Ovary (tissue), 9 donors: ENCODE data around the gene TRIOBP. TPM values are rescaled to one million over a fixed set of nuclear protein-coding genes. Genes with fewer than 3 reads are reported as not detected.

Experiments
- DNase-seq, 5 donors: peaks; one replicate each; pipeline ENCODE4 v3.0.0-alpha.2; 2019 to 2020
- H3K27ac ChIP-seq, 2 donors: fragments of 200-600 bp; one replicate each; pipeline versions ENCODE4 v1.5.1 to v1.8.0; 2019 to 2022
- H3K27me3 ChIP-seq: fragments of 200-600 bp; one replicate; pipeline ENCODE4 v1.8.0; 2022
- H3K36me3 ChIP-seq: fragments of 200-600 bp; sonication (generic); one replicate; pipeline ENCODE4 v1.5.1; 2019
- H3K4me1 ChIP-seq: one replicate; pipeline ENCODE4 v1.8.1; 2013; ENCODE audit warnings: mild to moderate bottlenecking, moderate library complexity; ENCODE audit not compliant: insufficient read depth
- H3K4me3 ChIP-seq: fragments of 200-600 bp; sonication (generic); one replicate; pipeline ENCODE4 v1.5.1; 2017
- H3K9me3 ChIP-seq, 2 donors: fragments of 200-600 bp in 1 of 2; sonication (generic) in 1 of 2; one replicate each; pipeline versions ENCODE4 v1.5.1 to v1.8.1; 2013 to 2019; ENCODE audit warnings: mild to moderate bottlenecking in 1 of 2, moderate library complexity in 1 of 2
- CTCF ChIP-seq, 3 donors: fragments of 450-650 bp in 2 of 3; fragments of 200-600 bp in 1 of 3; IDR thresholded peaks; one replicate each; pipeline versions ENCODE4 v1.5.1 to v1.8.0; 2016 to 2022; ENCODE audit warnings: antibody characterized with exemption in 3 of 3, mild to moderate bottlenecking in 1 of 3
- EP300 ChIP-seq: sonication (generic); formaldehyde crosslinking; IDR thresholded peaks from one replicate; pipeline ENCODE4 v1.6.1; 2017; ENCODE audit warnings: antibody characterized with exemption
- POLR2A ChIP-seq: fragments of 450-650 bp; IDR thresholded peaks from one replicate; pipeline ENCODE4 v1.6.1; 2017; ENCODE audit warnings: antibody characterized with exemption, mild to moderate bottlenecking, moderate library complexity
- WGBS, 3 donors: extraction: QIAGEN DNeasy Blood & Tissue Kit in 1 of 3; methylation state at CpG; one replicate each; pipeline versions ENCODE4 v1.1.5 to v1.1.7; 2013 to 2017; 5-methylcytosine and 5-hydroxymethylcytosine counted together
- intact Hi-C, 4 donors: fragments of 100-400 bp; cut with DNase I; formaldehyde crosslinking; loops; one replicate each; pipeline versions ENCODE4 v1.11.0 to v1.15.1; 2022 to 2023
- polyA plus RNA-seq, 2 donors: library from polyadenylated mRNA; stranded (reverse); fragments of 200-250 nt in 1 of 2; fragments of 350-450 nt in 1 of 2; fragmentation: Illumina TruSeq in 1 of 2; extraction: RNeasy Lipid Tissue Mini Kit (QIAGEN cat#74804) in 1 of 2; gene quantifications; one replicate each; pipeline ENCODE4 v1.2.3, GENCODE V29; 2013 to 2014
- total RNA-seq, 7 donors: library from RNA; depleted of rRNA in 2 of 7; stranded (reverse); fragments of >200 nt in 2 of 7; fragmentation: NEBNext Ultra II Directional in 3 of 7; extraction: Animal tissue kit (Norgen Biotek cat#: 25700) in 3 of 7; gene quantifications; one replicate each; pipeline versions ENCODE4 v1.1.0 to v1.2.4, GENCODE V29; 2016 to 2023
- donor health status: DM: no; HTN: no; CAD: no; lungs with moderate emphysema.
- donor health status: DM: no; HTN: no; CAD: no.
- donor health status: Bipolar disorder and iron deficiency.
- donor health status: DM: yes; HTN: yes; CAD: no.
- donor health status: DM: no; HTN: no; CAD: no.
- donor health status: DM: yes; HTN: yes; CAD: no.

TRIOBP gene
- total and polyA plus RNA-seq, 9 donors, result 19.5 to 175 (median 86.8) TPM

GRCh38 chr22:37679670-37680069 lies 17.2 kb upstream of the TRIOBP start:
- Histone ChIP-seq H3K4me1 (no peaks in the 10 kb centered on the region), H3K9me3 (no peaks in the 10 kb centered on the region), H3K4me3 (no peak overlapping the region), H3K27me3 (no peaks in the 10 kb centered on the region), H3K36me3 (no peaks in the 10 kb centered on the region), H3K27ac (no peak overlapping the region)
- WGBS, 3 donors, result 64 to 66% (median 65%) methylated on average over 8 of the region's 8 CpGs
- no peak for TF ChIP-seq CTCF (IDR thresholded peaks at IDR 0.05)
- TF ChIP-seq EP300, result no peak
- no peak for TF ChIP-seq POLR2A
- no peak for DNase-seq
- intact Hi-C loops, result loop anchor here (5.0 to 10.0 kb wide), 4 partner anchors 37 to 95 kb away; no protein-coding TSS in a partner anchor

GRCh38 chr22:37680191-37680851 lies 16.5 kb upstream of the TRIOBP start:
- no peaks in the 10 kb centered on the region for H3K36me3 ChIP-seq
- no peak for DNase-seq
- H3K27me3 ChIP-seq, result no peaks in the 10 kb centered on the region
- no peaks in the 10 kb centered on the region for H3K9me3 ChIP-seq
- intact Hi-C loops, result loop anchor here in 2 of 4 donors (5.0 to 10.0 kb wide), 2 partner anchors 38 to 94 kb away; no protein-coding TSS in a partner anchor
- TF ChIP-seq EP300 (no peak), POLR2A (no peak), CTCF (IDR thresholded peaks at IDR 0.05) (no peak)
- no peak overlapping the region for H3K4me3 ChIP-seq
- no peaks in the 10 kb centered on the region for H3K4me1 ChIP-seq
- WGBS, 3 donors, result 54 to 58% (median 56%) methylated on average over 7 of the region's 7 CpGs
- no peak overlapping the region for H3K27ac ChIP-seq

GRCh38 chr22:37681001-37681424 lies 15.8 kb upstream of the TRIOBP start:
- no peak for DNase-seq
- intact Hi-C loops, result loop anchor here in 2 of 4 donors (5.0 to 10.0 kb wide), 2 partner anchors 39 to 94 kb away; no protein-coding TSS in a partner anchor
- H3K4me1 ChIP-seq, result no peaks in the 10 kb centered on the region

GRCh38 chr22:37681556-37682049 lies 15.2 kb upstream of the TRIOBP start:
- Histone ChIP-seq H3K4me3 (no peak overlapping the region), H3K9me3 (no peaks in the 10 kb centered on the region), H3K36me3 (no peaks in the 10 kb centered on the region), H3K27me3 (no peaks in the 10 kb centered on the region), H3K27ac (no peak overlapping the region), H3K4me1 (no peaks in the 10 kb centered on the region)
- peak; percentile 73 to 84 (median 79) for DNase-seq
- intact Hi-C loops, result loop anchor here in 2 of 4 donors (5.0 to 10.0 kb wide), 2 partner anchors 39 to 93 kb away; no protein-coding TSS in a partner anchor
- TF ChIP-seq CTCF (IDR thresholded peaks at IDR 0.05) (peak; percentile 70 to 85 (median 83)), POLR2A (no peak)
- WGBS, 3 donors, result 14 to 32% (median 18%) methylated on average over 6 of the region's 6 CpGs

More at GRCh38 chr22:37681001-37681424, 15.8 kb upstream of the TRIOBP start:
- Histone ChIP-seq H3K4me3 (no peak overlapping the region), H3K9me3 (no peaks in the 10 kb centered on the region), H3K36me3 (no peaks in the 10 kb centered on the region), H3K27ac (no peak overlapping the region), H3K27me3 (no peaks in the 10 kb centered on the region)
- no peak for TF ChIP-seq CTCF (IDR thresholded peaks at IDR 0.05)
- 56 to 68% (median 66%) methylated on average over 2 of the region's 2 CpGs for WGBS, 3 donors
